GM18873 (cell line): ENCODE data around the gene CNTN4.

Source experiments
- ATAC-seq: cut with Tn5 transposase; IDR thresholded peaks from one replicate; pipeline ENCODE4 v1.9.1; 2021; ENCODE audit warnings: mild to moderate bottlenecking, moderate library complexity, moderate number of reproducible peaks; ENCODE audit not compliant: unreplicated experiment, low FRiP score

Gene CNTN4

GRCh38 chr3:2250783-2251182 is 152.1 kb downstream of the CNTN4 start:
- no peak for ATAC-seq

- ATAC-seq, result no peak
These were observed 163.1 kb downstream of the CNTN4 start for GRCh38 chr3:2261747-2262146.

GRCh38 chr3:2262204-2262603 is 163.5 kb downstream of the CNTN4 start:
- ATAC-seq, result no peak

- no peak for ATAC-seq
These were observed 167.9 kb downstream of the CNTN4 start for GRCh38 chr3:2266606-2267005.

- no peak for ATAC-seq
These were observed 170.1 kb downstream of the CNTN4 start for GRCh38 chr3:2268779-2269178.

GRCh38 chr3:2274526-2274925 is 175.9 kb downstream of the CNTN4 start:
- ATAC-seq, result no peak

- ATAC-seq, result no peak
These were observed 185.2 kb downstream of the CNTN4 start for GRCh38 chr3:2283818-2284217.

- no peak for ATAC-seq
These were observed 202.3 kb downstream of the CNTN4 start for GRCh38 chr3:2300938-2301337.

- ATAC-seq, result no peak
These were observed 202.7 kb downstream of the CNTN4 start for GRCh38 chr3:2301361-2301760.

- no peak for ATAC-seq
These were observed 204.9 kb downstream of the CNTN4 start for GRCh38 chr3:2303566-2303965.

- no peak for ATAC-seq
These were observed 212.4 kb downstream of the CNTN4 start for GRCh38 chr3:2311022-2311421.

GRCh38 chr3:2317521-2317920 is 218.9 kb downstream of the CNTN4 start:
- no peak for ATAC-seq

- ATAC-seq, result no peak
These were observed 236.3 kb downstream of the CNTN4 start for GRCh38 chr3:2334921-2335320.

- ATAC-seq, result no peak
These were observed 244.5 kb downstream of the CNTN4 start for GRCh38 chr3:2343031-2343682.

GRCh38 chr3:2352134-2352762 is 253.6 kb downstream of the CNTN4 start:
- no peak for ATAC-seq

GRCh38 chr3:2354702-2355101 is 256.0 kb downstream of the CNTN4 start:
- no peak for ATAC-seq

GRCh38 chr3:2356298-2356950 is 257.8 kb downstream of the CNTN4 start:
- no peak for ATAC-seq

GRCh38 chr3:2360815-2361214 is 262.1 kb downstream of the CNTN4 start:
- no peak for ATAC-seq

- no peak for ATAC-seq
These were observed 263.5 kb downstream of the CNTN4 start for GRCh38 chr3:2362122-2362521.

GRCh38 chr3:2363854-2364253 is 265.2 kb downstream of the CNTN4 start:
- no peak for ATAC-seq

- no peak for ATAC-seq
These were observed 271.7 kb downstream of the CNTN4 start for GRCh38 chr3:2370317-2370716.

GRCh38 chr3:2372306-2372705 is 273.6 kb downstream of the CNTN4 start:
- no peak for ATAC-seq
